ENCODE results near the gene MYLK4. TPM values are rescaled to one million over a fixed set of nuclear protein-coding genes. Genes with fewer than 3 reads are reported as not detected.

The MYLK4 gene
- total RNA-seq, 1 donor from 2014 or later = 0.97 TPM

DNA sequence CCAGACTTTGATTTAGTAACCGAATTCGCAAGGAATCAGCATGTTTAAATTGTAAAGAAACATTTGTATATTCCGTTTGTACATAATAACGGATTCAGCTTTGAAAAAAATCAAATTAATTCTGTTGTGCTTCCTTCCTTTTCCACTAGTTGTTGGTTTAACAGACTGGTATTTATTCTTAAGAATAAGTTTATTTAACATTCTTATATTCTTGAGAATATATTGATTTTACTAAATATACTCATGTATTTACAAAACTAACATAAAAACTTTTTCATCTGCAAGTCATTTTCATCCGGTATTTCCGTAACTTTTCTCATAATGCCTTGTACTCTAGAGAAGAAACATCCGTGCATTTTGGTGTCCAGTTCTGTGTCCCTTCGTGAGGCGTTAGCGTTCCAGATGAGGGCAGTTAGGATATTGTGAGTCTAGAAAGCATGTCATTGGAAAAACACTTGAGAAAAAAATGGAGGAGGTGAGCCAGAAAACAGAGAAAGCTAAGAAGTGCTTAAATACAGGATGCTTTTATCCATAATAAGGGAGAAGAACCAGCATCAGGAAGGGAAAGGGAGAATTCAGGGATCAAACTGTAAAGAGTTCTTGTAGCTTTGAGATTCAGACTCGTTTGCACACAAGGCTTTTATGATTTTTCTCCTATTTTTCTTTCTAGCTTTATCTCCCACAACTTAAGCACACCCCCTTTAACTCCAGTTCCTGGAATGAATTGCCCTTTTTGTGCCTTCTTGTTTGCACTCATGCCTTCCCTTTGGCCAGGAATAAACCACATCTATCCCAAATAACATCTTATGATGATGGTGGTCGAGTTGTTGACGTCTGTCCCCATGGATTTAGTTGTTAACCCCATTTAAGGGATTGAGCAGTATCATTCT, 16.3 kb upstream of the MYLK4 start:
- Mint-ChIP-seq H3K9me3 (ENCODE audit: unreplicated experiment) (no peaks in the 10 kb centered on the region), H3K36me3 (ENCODE audit: low read depth, unreplicated experiment) (peaks cover 6% of the 10 kb centered on the region), H3K27me3 (ENCODE audit: unreplicated experiment) (peaks cover 8% of the 10 kb centered on the region), H3K4me1 (ENCODE audit: unreplicated experiment) (peaks cover 37% of the 10 kb centered on the region), H3K27ac (ENCODE audit: unreplicated experiment) (peak overlapping the region; percentile 70), H3K4me3 (ENCODE audit: unreplicated experiment) (peak overlapping the region; percentile 98)
- DNase-seq (ENCODE audit: low spot score) = no peak
- TF ChIP-seq, protein P1, sequence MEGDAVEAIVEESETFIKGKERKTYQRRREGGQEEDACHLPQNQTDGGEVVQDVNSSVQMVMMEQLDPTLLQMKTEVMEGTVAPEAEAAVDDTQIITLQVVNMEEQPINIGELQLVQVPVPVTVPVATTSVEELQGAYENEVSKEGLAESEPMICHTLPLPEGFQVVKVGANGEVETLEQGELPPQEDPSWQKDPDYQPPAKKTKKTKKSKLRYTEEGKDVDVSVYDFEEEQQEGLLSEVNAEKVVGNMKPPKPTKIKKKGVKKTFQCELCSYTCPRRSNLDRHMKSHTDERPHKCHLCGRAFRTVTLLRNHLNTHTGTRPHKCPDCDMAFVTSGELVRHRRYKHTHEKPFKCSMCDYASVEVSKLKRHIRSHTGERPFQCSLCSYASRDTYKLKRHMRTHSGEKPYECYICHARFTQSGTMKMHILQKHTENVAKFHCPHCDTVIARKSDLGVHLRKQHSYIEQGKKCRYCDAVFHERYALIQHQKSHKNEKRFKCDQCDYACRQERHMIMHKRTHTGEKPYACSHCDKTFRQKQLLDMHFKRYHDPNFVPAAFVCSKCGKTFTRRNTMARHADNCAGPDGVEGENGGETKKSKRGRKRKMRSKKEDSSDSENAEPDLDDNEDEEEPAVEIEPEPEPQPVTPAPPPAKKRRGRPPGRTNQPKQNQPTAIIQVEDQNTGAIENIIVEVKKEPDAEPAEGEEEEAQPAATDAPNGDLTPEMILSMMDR (IDR thresholded peaks at IDR 0.05; ENCODE audit: unreplicated experiment) = no peak

DNA sequence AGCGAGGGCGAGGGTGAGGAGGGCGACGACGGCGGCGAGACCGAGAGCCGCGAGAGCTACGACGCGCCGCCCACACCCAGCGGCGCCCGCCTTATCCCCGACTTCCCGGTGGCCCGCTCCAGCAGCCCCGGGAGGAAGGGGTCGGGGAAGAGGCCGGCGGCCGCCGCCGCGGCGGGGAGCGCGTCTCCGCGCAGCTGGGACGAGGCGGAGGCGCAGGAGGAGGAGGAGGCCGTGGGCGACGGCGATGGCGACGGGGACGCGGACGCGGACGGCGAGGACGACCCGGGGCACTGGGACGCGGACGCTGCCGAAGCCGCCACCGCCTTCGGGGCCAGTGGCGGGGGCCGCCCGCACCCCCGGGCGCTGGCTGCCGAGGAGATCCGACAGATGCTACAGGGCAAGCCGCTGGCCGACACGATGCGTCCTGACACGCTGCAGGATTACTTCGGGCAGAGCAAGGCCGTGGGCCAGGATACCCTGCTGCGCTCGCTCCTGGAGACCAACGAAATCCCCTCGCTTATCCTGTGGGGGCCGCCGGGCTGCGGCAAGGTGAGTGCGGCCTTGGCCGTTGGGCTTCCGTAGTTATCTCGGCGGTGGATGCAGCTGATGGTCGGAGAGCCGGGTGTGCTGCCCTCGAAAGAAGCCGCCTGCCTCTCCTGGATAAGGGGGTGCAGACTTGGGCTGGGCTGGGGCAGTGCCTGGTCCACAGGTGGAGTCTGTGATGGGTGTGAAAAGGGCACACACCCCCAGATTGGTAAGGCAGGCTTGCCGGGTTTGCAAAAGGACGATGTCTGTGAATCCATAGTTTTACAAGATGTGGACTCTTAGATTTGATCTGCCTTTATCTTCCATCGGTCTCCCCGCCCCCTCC, 15.4 kb upstream of the MYLK4 start:
- Mint-ChIP-seq H3K9me3 (ENCODE audit: unreplicated experiment) (no peaks in the 10 kb centered on the region), H3K27me3 (ENCODE audit: unreplicated experiment) (peaks cover 8% of the 10 kb centered on the region), H3K4me3 (ENCODE audit: unreplicated experiment) (peak overlapping the region; percentile 98), H3K4me1 (ENCODE audit: unreplicated experiment) (peaks cover 36% of the 10 kb centered on the region), H3K36me3 (ENCODE audit: low read depth, unreplicated experiment) (peaks cover 6% of the 10 kb centered on the region), H3K27ac (ENCODE audit: unreplicated experiment) (peak overlapping the region; percentile 70)
- peak; percentile 47 for DNase-seq (ENCODE audit: low spot score)
- TF ChIP-seq, protein P1 (IDR thresholded peaks at IDR 0.05; ENCODE audit: unreplicated experiment) = no peak

DNA sequence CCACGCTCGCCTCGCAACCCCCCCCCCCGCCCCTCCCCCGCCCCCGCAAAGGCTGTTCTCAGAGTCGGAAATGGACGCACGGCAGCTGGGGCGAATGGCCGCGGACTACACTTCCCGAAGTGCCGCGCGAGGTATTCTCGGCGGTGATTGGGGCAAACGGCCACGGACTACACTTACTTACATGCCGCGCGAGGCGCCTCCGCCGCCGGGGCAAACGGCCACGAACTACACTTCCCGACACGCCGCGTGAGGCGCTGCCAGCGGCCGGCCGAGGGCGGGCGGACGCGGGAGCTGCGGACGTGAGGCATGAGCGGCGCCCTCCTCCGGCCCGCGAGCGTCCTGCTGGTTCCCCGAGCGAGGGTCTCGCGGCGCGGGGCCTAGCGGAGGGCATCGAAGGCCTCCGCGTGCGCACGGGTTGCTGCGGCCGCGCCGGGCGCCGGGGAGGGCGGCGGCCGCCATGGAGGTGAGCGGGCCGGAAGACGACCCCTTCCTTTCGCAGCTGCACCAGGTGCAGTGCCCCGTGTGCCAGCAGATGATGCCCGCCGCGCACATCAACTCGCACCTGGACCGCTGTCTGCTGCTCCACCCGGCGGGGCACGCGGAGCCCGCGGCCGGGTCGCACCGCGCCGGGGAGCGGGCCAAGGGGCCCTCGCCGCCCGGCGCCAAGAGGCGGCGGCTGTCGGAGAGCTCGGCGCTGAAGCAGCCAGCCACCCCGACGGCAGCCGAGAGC, 14.6 kb upstream of the MYLK4 start, which contains the start of gene WRNIP1:
WRNIP1 (plus strand) TSS at position 228 of the 730 bp plus-strand sequence; CDS start at position 458, 230 bp downstream.
- TF ChIP-seq, protein P1 (IDR thresholded peaks at IDR 0.05; ENCODE audit: unreplicated experiment) = peak; percentile 70
- H3K27ac Mint-ChIP-seq (ENCODE audit: unreplicated experiment) = peak within 1 kb of the TSS; percentile 98
- H3K4me3 Mint-ChIP-seq (ENCODE audit: unreplicated experiment) = peak within 1 kb of the TSS; percentile 98
- H3K4me1 Mint-ChIP-seq (ENCODE audit: unreplicated experiment) = peaks cover 31% of the 10 kb centered on the region
- no peaks in the 10 kb centered on the region for H3K9me3 Mint-ChIP-seq (ENCODE audit: unreplicated experiment)
- peaks cover 8% of the 10 kb centered on the region for H3K27me3 Mint-ChIP-seq (ENCODE audit: unreplicated experiment)
- peaks cover 6% of the 10 kb centered on the region for H3K36me3 Mint-ChIP-seq (ENCODE audit: low read depth, unreplicated experiment)
- DNase-seq (ENCODE audit: low spot score) = peak; percentile 97

DNA sequence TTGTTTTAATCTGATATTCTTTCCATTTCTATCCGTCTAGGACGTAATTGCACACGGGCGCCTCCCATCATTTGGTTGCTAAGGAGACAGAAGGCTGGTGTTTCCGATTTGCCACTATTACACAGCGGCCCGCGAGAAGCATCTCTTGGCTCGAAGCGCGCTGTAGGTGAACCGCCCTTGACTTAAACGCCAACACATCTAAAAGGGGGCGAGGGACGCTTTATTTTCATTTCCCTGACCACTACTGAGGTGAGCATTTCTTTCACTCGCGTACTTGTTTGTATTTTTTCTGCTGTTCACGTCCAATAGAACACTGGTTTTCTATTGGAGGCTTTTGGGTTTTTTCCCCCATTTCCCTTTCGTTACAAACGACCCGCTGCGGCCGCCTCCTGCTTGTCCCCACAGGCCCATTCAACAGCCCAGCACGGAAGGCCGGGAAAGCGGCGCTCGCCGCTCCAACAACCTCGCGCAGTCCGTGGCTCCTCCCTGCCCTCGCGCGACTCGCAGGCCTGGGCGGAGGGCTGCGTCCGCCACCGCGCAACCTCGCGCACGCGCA, 14.0 kb upstream of the MYLK4 start:
- H3K36me3 Mint-ChIP-seq (ENCODE audit: low read depth, unreplicated experiment) = peaks cover 6% of the 10 kb centered on the region
- H3K4me3 Mint-ChIP-seq (ENCODE audit: unreplicated experiment) = peak overlapping the region; percentile 93
- peak overlapping the region; percentile 98 for H3K27ac Mint-ChIP-seq (ENCODE audit: unreplicated experiment)
- TF ChIP-seq, protein P1 (IDR thresholded peaks at IDR 0.05; ENCODE audit: unreplicated experiment) = no peak
- H3K4me1 Mint-ChIP-seq (ENCODE audit: unreplicated experiment) = peaks cover 25% of the 10 kb centered on the region
- no peaks in the 10 kb centered on the region for H3K9me3 Mint-ChIP-seq (ENCODE audit: unreplicated experiment)
- peaks cover 6% of the 10 kb centered on the region for H3K27me3 Mint-ChIP-seq (ENCODE audit: unreplicated experiment)
- DNase-seq (ENCODE audit: low spot score) = peak; percentile 38
